ENCODE measurements around the gene C19orf47. TPM values are rescaled to one million over a fixed set of nuclear protein-coding genes. Genes with fewer than 3 reads are reported as not detected.
A peak's percentile ranks its signal among the peaks of the same experiment; 100 is the strongest.

The C19orf47 gene
- total RNA-seq, 1 donor from 2014 or later, result 25.8 TPM

GRCh38 chr19:40360020-40360707, 12.0 kb upstream of the C19orf47 start:
- DNase-seq, result no peak
- H3K36me3 Mint-ChIP-seq (ENCODE audit: unreplicated experiment), result peaks cover 5% of the 10 kb centered on the region
- TF ChIP-seq CTCF (IDR thresholded peaks at IDR 0.05; ENCODE audit: partially characterized antibody, unreplicated experiment), result no peak
- H3K27me3 Mint-ChIP-seq (ENCODE audit: unreplicated experiment), result peaks cover 2% of the 10 kb centered on the region
- peaks cover 16% of the 10 kb centered on the region for H3K4me1 Mint-ChIP-seq (ENCODE audit: low read depth, unreplicated experiment)
- H3K4me3 Mint-ChIP-seq (ENCODE audit: unreplicated experiment), result peak overlapping the region; percentile 23
- H3K27ac Mint-ChIP-seq (ENCODE audit: unreplicated experiment), result peak overlapping the region; percentile 64
- H3K9me3 Mint-ChIP-seq (ENCODE audit: unreplicated experiment), result peaks cover 8% of the 10 kb centered on the region

GRCh38 chr19:40358773-40359172, 10.6 kb upstream of the C19orf47 start:
- Mint-ChIP-seq H3K27ac (ENCODE audit: unreplicated experiment) (no peak overlapping the region), H3K9me3 (ENCODE audit: unreplicated experiment) (peaks cover 6% of the 10 kb centered on the region), H3K4me3 (ENCODE audit: unreplicated experiment) (no peak overlapping the region), H3K27me3 (ENCODE audit: unreplicated experiment) (peaks cover 2% of the 10 kb centered on the region), H3K36me3 (ENCODE audit: unreplicated experiment) (peaks cover 5% of the 10 kb centered on the region), H3K4me1 (ENCODE audit: low read depth, unreplicated experiment) (peaks cover 14% of the 10 kb centered on the region)
- no peak for TF ChIP-seq CTCF (IDR thresholded peaks at IDR 0.05; ENCODE audit: partially characterized antibody, unreplicated experiment)
- no peak for DNase-seq

- DNase-seq, result no peak
- peaks cover 6% of the 10 kb centered on the region for H3K9me3 Mint-ChIP-seq (ENCODE audit: unreplicated experiment)
- peaks cover 14% of the 10 kb centered on the region for H3K4me1 Mint-ChIP-seq (ENCODE audit: low read depth, unreplicated experiment)
- H3K36me3 Mint-ChIP-seq (ENCODE audit: unreplicated experiment), result peaks cover 5% of the 10 kb centered on the region
- no peak for TF ChIP-seq CTCF (IDR thresholded peaks at IDR 0.05; ENCODE audit: partially characterized antibody, unreplicated experiment)
- no peak overlapping the region for H3K4me3 Mint-ChIP-seq (ENCODE audit: unreplicated experiment)
- no peak overlapping the region for H3K27ac Mint-ChIP-seq (ENCODE audit: unreplicated experiment)
- H3K27me3 Mint-ChIP-seq (ENCODE audit: unreplicated experiment), result peaks cover 2% of the 10 kb centered on the region
Observed at GRCh38 chr19:40357640-40358039, 9.4 kb upstream of the C19orf47 start.

DNA sequence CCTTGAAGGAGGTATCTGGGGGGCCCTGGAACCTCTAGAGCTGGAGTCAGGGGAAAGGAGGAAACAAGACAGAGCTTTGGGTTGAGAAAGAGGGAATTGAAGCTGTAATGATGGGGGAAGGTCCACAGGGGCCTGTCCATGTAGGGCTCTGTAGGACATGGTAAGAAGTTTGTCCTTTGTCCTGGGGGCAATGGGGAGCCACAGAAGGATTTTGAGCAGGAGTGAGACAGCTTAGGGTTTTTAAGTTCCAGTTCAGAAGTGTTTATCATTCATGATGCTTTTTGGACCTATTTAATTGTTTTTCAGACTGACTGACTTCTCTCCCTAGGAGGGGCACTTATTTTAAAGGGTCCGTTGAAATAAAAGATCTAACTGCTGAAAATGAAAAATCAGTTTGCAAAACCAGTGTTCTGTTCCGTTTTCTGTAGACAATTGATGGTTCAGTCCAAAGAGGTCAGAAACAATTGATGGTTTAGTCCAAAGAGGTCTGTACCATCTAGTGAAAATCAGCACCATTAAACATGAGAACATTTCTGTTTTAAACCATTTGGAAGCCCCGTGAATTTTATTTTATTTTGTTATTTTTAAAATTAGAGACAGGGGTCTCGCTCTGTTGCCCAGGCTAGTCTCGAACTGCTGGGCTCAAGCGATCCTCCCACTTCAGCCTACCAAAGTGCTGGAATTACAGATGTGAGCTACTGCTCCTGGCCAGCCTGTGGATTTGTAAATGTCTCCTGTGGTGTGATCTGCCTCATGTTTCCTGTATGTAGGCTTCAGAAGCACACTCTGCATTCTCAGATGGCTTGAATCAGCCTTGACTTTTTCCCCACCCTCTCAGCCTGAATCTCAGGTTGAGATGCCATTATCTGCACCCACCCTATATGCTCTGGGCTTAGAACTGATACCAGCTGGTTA, 8.7 kb upstream of the C19orf47 start:
- Mint-ChIP-seq H3K27me3 (ENCODE audit: unreplicated experiment) (peaks cover 2% of the 10 kb centered on the region), H3K9me3 (ENCODE audit: unreplicated experiment) (peaks cover 8% of the 10 kb centered on the region), H3K36me3 (ENCODE audit: unreplicated experiment) (peaks cover 5% of the 10 kb centered on the region), H3K4me3 (ENCODE audit: unreplicated experiment) (no peak overlapping the region), H3K27ac (ENCODE audit: unreplicated experiment) (no peak overlapping the region), H3K4me1 (ENCODE audit: low read depth, unreplicated experiment) (peaks cover 10% of the 10 kb centered on the region)
- TF ChIP-seq CTCF (IDR thresholded peaks at IDR 0.05; ENCODE audit: partially characterized antibody, unreplicated experiment), result no peak
- no peak for DNase-seq
